Neuron (in vitro differentiated cells): ENCODE results near the gene FZD4.
"Not testable (repeated sequence)": the region's sequence is repeated elsewhere in the genome, so short reads cannot be mapped to it uniquely, and the experiment has no call there.

Experiments used
- H2AFZ ChIP-seq: one replicate; pipeline ENCODE4 v1.6.1; 2013; ENCODE audit warnings: low read depth, mild to moderate bottlenecking, inconsistent platforms, low read length, moderate library complexity
- H3K27me3 ChIP-seq: one replicate; pipeline ENCODE4 v1.6.1; 2013; ENCODE audit warnings: low read length; ENCODE audit not compliant: insufficient read depth
- H3K36me3 ChIP-seq: one replicate; pipeline ENCODE4 v1.6.1; 2013; ENCODE audit warnings: low read length; ENCODE audit not compliant: insufficient read depth
- H3K4me1 ChIP-seq: one replicate; pipeline ENCODE4 v1.6.1; 2013; ENCODE audit warnings: low read length; ENCODE audit not compliant: insufficient read depth
- H3K4me3 ChIP-seq: 2 replicates; pipeline ENCODE4 v1.5.1; 2013; ENCODE audit warnings: mild to moderate bottlenecking, low read length, moderate library complexity
- H3K9me3 ChIP-seq: one replicate; pipeline ENCODE4 v1.6.1; 2013; ENCODE audit warnings: low read length

FZD4 gene

DNA sequence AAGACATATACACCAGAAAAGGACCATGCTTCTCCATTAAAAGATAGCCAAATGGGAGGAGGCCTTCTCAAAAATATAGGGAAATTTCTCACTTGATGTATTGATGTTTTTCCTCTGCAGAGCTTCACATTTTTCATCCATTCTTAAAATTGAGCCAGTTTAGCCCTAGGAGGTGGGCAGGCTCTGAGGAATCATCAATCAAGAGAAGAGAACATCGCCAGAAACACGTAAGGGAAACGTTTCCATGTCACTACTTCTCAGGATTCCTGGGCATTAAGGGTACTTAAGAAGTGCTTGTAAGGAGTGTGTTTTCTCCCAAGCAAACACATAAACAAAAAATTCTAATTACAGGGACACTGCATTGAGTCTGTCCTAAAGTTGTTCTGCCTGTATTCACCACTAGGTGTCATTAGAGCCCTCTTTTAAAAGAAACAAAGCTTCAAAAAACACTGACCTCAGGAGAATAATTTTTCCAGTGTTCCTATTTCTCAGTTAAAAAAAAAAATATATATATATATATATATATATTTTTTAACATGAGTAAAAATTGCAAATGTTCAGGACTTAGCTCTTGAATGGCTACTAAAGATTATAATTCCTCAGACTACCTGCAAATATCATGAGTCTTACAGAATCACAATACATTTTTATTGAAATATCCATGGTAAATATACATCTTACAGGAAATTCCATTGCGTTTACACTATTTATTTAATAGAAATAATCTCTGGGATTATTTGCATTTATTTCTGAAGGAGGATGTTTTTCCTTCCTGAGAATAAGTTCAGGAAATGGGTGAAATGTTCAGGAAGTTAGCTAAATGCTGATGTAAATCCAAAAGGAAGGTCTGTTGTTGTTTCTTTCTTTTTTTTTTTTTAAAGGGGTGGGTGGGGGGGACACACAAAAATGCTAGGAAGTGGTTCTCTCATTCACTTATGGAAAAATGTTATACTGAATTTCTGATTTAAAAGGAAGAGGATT, 16.0 kb downstream of the FZD4 start:
- no peak overlapping the region for H2AFZ ChIP-seq
- H3K27me3 ChIP-seq: no peaks in the 10 kb centered on the region
- peaks cover 4% of the 10 kb centered on the region for H3K36me3 ChIP-seq
- no peaks in the 10 kb centered on the region for H3K4me1 ChIP-seq
- no peaks in the 10 kb centered on the region for H3K9me3 ChIP-seq
- H3K4me3 ChIP-seq: no peak overlapping the region

DNA sequence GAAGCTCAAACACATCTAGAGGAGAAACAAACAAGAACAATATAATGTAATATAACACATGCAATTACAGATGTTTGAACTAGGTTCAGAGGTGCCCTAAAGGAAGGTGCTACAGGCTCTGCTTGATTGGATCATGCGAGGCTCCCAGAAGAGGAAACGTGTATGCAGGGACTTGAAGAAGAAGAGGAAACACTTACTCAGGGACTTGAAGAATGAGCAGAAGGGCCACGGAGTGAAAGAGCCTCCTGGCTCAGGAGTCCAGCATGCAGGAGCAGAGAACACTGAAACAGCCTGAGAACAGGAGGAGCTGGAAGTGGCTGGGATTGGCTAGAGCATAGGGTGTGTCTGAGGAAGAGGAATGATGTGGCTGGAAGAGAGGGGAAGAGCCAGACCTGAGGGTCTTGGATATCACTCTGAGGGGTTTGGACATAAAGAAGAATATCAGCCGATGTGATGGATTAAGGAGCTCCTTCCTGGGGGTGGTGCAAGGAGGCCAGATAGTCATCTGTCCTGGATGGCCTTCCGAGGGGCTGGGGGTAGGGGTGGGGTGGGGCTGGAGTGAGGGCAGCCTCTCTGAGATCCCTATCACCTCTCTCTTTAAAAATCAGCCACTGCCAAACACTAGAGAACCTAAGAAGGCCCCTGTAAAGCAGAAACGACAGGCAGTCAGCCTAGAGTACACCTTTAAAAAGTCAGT, 16.8 kb downstream of the FZD4 start:
- Histone ChIP-seq H3K4me1 (no peaks in the 10 kb centered on the region), H3K36me3 (peaks cover 4% of the 10 kb centered on the region), H3K27me3 (no peaks in the 10 kb centered on the region), H3K9me3 (no peaks in the 10 kb centered on the region), H2AFZ (no peak overlapping the region), H3K4me3 (no peak overlapping the region)

DNA sequence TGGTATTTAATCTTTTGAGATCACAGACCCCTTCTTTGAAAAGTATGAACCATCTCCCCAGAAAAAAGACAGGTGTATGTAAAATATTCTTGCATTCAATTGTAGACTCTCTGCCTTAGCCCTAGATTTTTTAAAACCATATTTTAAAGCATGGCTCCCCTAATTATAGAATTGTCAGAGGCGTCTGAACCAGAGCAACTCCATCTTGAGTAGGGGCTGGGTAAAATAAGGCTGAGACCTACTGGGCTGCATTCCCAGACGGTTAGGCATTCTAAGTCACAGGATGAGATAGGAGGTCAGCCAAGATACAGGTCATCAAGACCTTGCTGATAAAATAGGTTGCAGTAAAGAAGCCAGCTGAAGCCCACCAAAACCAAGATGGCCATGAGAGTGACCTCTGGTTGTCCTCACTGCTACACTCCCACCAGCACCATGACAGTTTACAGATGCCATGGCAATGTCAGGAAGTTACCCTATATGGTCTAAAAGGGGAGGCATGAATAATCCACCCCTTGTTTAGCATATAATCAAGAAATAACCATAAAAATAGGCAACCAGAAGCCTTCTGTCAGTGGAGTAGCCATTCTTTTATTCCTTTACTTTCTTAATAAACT, 17.9 kb downstream of the FZD4 start:
- H2AFZ ChIP-seq, H3K9me3 ChIP-seq, H3K36me3 ChIP-seq, H3K27me3 ChIP-seq, H3K4me1 ChIP-seq, H3K4me3 ChIP-seq: not testable (repeated sequence)

DNA sequence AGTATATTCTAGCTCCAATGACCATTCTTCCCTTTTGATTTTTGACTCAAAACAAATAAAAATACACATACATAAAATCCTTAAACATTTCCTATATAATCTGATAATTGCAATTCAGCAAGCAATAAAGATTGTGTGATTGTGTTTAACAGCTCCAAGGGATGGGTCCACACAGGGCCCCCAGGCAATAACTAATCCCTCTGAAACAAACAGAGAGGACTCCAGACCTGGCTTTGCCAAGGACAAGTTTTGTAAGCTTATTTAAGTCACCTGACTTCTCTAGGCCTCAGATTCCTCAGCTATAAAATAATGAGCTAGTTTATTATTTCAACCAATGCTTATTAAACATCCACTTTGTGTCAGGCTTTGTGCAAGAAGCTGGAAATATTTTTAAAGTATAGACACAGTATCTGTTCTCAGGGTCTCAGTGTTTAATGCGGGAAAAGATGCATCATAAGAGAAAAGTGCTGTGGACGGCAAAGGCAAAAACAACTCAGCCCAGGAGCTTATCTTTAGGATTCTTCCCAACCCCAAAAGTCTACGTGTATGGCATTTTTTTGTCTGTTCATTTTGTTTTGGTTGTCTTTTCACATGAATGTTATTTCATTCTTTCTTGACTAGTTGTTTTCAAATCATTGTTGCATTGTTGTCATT, 20.1 kb downstream of the FZD4 start:
- Histone ChIP-seq H2AFZ (no peak overlapping the region), H3K36me3 (peaks cover 4% of the 10 kb centered on the region), H3K9me3 (no peaks in the 10 kb centered on the region), H3K4me3 (no peak overlapping the region), H3K4me1 (peaks cover 5% of the 10 kb centered on the region), H3K27me3 (no peaks in the 10 kb centered on the region)

DNA sequence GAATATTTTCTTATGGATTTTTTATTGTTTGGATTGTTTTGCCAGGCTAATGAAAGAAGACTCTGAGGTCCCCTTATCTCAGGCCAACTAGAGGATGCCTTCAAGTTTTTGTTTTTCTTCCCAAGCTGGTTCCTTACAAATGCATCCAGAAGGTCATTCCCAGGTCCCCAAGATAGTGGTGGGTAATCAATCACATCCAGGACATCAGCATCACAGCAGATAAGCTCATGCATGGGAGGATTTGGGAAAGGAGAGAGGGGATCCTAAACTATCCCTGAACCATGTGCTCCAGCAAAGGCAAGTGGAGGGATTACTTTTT, 20.7 kb downstream of the FZD4 start:
- Histone ChIP-seq H3K9me3 (no peaks in the 10 kb centered on the region), H2AFZ (no peak overlapping the region), H3K27me3 (no peaks in the 10 kb centered on the region), H3K36me3 (peaks cover 4% of the 10 kb centered on the region), H3K4me3 (no peak overlapping the region), H3K4me1 (peaks cover 5% of the 10 kb centered on the region)

DNA sequence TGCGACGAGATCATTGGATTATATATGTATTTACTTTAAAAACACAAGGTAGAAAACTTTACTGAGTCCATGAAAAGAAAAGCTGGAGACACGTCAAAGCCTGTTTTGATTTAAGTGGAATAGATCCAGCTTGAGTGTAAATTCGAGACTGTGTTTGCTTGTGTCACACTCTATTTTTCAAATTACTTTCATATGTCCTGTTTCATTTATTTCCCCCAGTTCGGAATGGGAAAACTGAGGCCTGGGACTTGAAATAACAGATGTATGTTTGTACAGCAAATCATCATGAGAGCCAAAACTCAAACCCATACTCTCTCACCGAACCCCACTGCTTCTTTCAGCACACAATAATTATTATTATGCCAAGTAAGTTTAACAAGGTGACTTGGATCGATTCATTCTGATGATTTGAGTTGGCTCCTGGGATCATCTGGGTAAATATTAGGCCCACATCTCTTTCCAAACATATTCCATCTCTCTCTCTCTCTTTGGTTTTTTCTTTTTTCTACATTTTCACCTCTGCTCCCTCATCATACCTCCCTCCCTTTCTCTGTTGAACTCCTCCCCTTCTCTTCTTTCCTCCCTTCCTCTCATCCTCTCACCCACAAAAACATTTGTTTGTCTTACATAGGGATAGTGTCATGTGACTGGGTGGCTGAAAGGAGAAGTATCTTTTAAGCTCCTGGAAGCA, 21.2 kb downstream of the FZD4 start:
- no peaks in the 10 kb centered on the region for H3K27me3 ChIP-seq
- H3K4me3 ChIP-seq: no peak overlapping the region
- peaks cover 4% of the 10 kb centered on the region for H3K36me3 ChIP-seq
- no peak overlapping the region for H2AFZ ChIP-seq
- H3K4me1 ChIP-seq: peaks cover 5% of the 10 kb centered on the region
- no peaks in the 10 kb centered on the region for H3K9me3 ChIP-seq

DNA sequence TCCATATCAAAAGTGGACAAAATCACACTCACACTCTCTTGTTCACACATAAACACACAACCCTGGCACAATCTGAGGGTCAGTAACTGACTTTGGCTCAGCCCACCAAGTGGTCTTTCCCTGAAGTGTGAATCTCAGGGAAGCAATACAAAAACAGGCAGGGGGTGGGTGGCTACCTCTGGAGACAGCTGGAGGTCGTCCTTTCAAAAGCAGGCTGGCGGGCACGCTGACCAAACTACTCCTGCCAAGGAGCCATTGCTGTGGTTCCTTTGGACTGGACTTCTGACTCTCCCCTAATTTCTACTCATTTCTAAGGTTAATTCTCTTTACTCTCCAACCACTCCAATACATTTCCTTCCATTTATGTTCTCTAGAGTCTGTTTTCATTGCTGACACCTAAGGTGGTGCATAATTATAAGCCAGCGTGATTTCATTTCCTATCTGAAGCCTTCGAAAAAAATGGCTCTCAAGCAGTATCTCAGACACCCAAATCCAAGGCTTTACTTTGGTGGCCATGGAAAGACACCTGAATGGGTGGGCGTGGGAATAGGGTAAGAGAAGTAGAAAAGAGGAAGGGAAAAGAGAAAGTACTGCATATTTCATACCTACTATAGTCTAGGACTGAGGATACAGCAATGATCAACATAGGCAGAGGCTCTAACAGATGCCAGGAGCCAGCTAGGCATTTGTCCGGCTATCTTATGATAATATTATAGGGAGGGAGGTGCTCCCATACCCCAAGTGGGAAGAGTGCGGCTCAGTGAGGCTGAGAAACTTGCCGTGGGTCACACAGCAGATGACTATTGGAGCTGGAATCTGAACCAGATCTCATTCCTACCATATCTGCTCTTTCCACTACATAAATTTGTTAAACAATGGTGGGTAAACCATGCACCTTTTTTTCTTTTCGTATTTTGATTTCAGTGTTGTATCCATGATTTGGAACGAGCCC, 22.0 kb downstream of the FZD4 start:
- peaks cover 5% of the 10 kb centered on the region for H3K4me1 ChIP-seq
- H3K36me3 ChIP-seq: peaks cover 4% of the 10 kb centered on the region
- no peaks in the 10 kb centered on the region for H3K9me3 ChIP-seq
- H2AFZ ChIP-seq: no peak overlapping the region
- H3K27me3 ChIP-seq: no peaks in the 10 kb centered on the region
- no peak overlapping the region for H3K4me3 ChIP-seq

DNA sequence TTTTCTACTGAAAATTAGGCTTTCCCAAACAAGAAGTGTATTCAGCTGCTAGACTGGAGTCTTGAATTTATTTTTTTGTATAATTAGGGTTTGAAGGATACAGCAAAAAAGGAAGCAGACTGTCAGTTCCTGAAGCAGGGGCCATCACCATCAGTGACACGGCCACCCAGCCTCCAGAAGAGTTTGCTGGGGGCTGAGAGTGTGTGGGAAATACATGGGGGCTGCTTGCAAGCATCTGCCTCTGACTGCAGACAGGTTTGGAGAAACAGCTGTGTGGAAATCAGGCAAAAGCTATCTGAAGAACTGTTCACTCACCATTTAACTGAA, 23.0 kb downstream of the FZD4 start:
- no peaks in the 10 kb centered on the region for H3K27me3 ChIP-seq
- no peak overlapping the region for H2AFZ ChIP-seq
- H3K36me3 ChIP-seq: peaks cover 4% of the 10 kb centered on the region
- peaks cover 5% of the 10 kb centered on the region for H3K4me1 ChIP-seq
- H3K9me3 ChIP-seq: no peaks in the 10 kb centered on the region
- H3K4me3 ChIP-seq: no peak overlapping the region

DNA sequence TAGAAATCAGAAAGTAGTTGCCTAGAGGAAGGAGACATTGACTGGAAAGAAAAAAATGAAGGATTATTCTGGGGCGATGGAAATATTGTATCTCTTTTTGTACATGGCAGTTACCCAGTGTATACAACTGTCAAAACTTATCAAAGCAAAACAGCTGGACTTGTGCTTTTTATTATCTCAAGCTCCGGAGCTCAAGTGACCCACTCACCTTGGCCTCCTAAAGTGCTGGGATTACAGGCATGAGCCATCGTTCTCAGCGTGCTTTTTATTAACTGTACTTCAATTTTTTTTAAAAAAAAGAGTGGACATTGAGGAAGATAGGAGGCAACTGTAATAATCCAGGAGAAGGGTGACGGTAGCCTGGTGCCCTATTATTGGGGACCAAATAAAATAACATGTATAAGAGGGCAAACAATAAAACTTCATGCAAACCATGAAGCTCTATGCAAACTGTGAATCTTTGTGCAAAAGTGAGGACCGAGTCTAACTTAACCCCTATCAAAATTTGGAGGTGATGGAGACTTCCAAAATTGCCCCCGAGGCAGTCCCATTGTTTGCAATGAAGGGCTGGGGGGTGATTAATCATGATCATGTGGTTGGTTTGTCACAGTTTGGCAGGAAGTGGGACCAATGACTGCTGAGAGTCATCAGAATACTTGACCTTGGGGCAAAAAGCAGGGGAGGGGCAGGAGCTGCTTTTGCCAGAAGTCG, 23.5 kb downstream of the FZD4 start:
- H3K27me3 ChIP-seq: no peaks in the 10 kb centered on the region
- H3K4me3 ChIP-seq: no peak overlapping the region
- H3K4me1 ChIP-seq: peaks cover 5% of the 10 kb centered on the region

DNA sequence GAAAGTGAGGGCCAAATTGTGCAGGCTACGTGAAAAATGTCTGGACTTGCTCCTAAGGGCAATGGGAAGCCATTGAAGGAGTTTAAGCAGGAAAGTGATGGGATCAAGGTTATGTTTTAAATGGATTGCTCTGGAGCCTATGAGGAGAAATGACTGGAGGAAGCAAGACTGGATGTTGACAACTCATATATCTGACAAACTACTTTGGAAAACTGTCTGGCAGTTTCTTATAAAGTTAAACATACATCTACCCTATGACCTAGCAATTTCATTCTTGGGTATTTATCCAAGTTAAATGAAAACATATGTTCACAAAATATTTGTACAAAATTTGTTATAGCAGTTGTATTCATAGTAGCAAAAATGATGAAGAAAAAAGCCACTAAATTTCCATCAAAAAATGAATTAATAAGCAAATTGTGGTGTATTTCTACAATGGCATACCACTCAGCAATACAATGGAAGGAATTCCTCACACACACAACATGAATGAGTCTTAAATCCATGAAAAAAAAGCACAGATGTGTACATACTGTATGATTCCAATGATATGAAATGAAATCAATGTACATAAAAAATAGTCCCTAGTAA, 24.1 kb downstream of the FZD4 start:
- Histone ChIP-seq H3K9me3 (no peaks in the 10 kb centered on the region), H3K4me3 (no peak overlapping the region), H2AFZ (no peak overlapping the region), H3K36me3 (peaks cover 4% of the 10 kb centered on the region), H3K4me1 (peaks cover 5% of the 10 kb centered on the region), H3K27me3 (no peaks in the 10 kb centered on the region)

More for the DNA sequence above, 23.5 kb downstream of the FZD4 start:
- H3K9me3 ChIP-seq: no peaks in the 10 kb centered on the region
- no peak overlapping the region for H2AFZ ChIP-seq
- H3K36me3 ChIP-seq: peaks cover 4% of the 10 kb centered on the region

DNA sequence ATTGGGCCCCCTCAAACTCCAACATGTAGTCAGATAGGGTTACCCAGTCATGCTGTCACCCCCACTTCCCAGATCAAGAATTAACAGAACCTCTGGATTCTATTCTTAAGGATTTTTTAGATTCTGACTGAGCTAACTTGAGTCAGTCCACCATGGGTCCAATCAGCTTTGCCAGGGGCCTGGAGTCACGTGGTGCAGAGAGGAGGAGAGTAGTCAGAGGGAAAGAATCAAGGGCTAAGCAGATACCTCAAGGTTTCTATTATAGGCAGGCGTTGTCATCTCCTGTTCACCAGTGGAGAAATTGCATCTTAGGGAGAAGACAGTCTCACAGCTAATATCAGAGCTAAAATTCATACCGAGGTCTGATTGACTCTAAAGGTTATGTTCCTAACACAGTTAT, 28.2 kb downstream of the FZD4 start:
- Histone ChIP-seq H3K4me1 (peaks cover 5% of the 10 kb centered on the region), H3K27me3 (no peaks in the 10 kb centered on the region), H3K4me3 (no peak overlapping the region), H3K36me3 (no peaks in the 10 kb centered on the region), H3K9me3 (no peaks in the 10 kb centered on the region), H2AFZ (no peak overlapping the region)
